Activated CD4-positive, alpha-beta T cell treated with anti-CD3 and anti-CD28 coated beads, Interleukin-2, amount 10 ng/mL, durations not matched to agents 7 days and 5 days (primary cell): ENCODE measurements around the gene EIF2S3. TPM values are rescaled to one million over a fixed set of nuclear protein-coding genes. Genes with fewer than 3 reads are reported as not detected.

ENCODE experiments used
- CTCF ChIA-PET: fragments of 350-600 bp; sonication (Branson Sonifier 250); formaldehyde crosslinking; loops from one replicate; lab custom pipeline; 2021; ENCODE audit warnings: antibody characterized with exemption; lab: Charles Lee
- POLR2A ChIA-PET: fragments of 350-600 bp; sonication (Branson Sonifier 250); formaldehyde crosslinking; loops from one replicate; lab custom pipeline; 2021; ENCODE audit warnings: antibody characterized with exemption; lab: Charles Lee
- DNase-seq: peaks from one replicate; pipeline ENCODE4 v3.0.0-alpha.2; 2020
- H3K27ac Mint-ChIP-seq: one replicate; pipeline ENCODE4 v1.8.0; 2021; ENCODE audit warnings: mild to moderate bottlenecking, moderate library complexity, mixed read lengths
- H3K27me3 Mint-ChIP-seq: one replicate; pipeline ENCODE4 v1.8.0; 2021; ENCODE audit warnings: mixed read lengths
- H3K36me3 Mint-ChIP-seq: one replicate; pipeline ENCODE4 v1.8.0; 2021; ENCODE audit warnings: low read depth, mixed read lengths
- H3K4me1 Mint-ChIP-seq: one replicate; pipeline ENCODE4 v1.8.0; 2021; ENCODE audit warnings: mixed read lengths
- H3K4me3 Mint-ChIP-seq: one replicate; pipeline ENCODE4 v1.8.0; 2021; ENCODE audit warnings: mild to moderate bottlenecking, moderate library complexity, mixed read lengths
- H3K9me3 Mint-ChIP-seq: one replicate; pipeline ENCODE4 v1.8.0; 2021; ENCODE audit warnings: mixed read lengths
- total RNA-seq, 2 experiments: library from RNA; stranded (reverse); gene quantifications; one replicate each; pipeline ENCODE4 v1.2.3, GENCODE V29; 2021

Gene EIF2S3
- total RNA-seq = 100 to 1,000 TPM; 199 to 209 TPM

- Mint-ChIP-seq H3K27me3 (no peaks in the 10 kb centered on the region), H3K27ac (peak within 1 kb of the TSS; percentile 100), H3K9me3 (no peaks in the 10 kb centered on the region), H3K4me3 (no peak within 1 kb of the TSS), H3K4me1 (peaks cover 14% of the 10 kb centered on the region), H3K36me3 (peaks cover 10% of the 10 kb centered on the region)
- DNase-seq = peak; percentile 85
- CTCF ChIA-PET = interaction anchor here (0.5 to 3.1 kb wide), 45 partner anchors 9 to 1877 kb away, joined by 3 to 38 read pairs (median 4); partner anchors contain the start of genes APOO, CXorf58, KLHL15 and ZFX
- POLR2A ChIA-PET = interaction anchor here (0.7 to 1.7 kb wide), 4 partner anchors 31 to 272 kb away, joined by 3 to 8 read pairs (median 6); partner anchors contain the start of genes APOO, CXorf58 and SAT1
These were observed at the start of gene EIF2S3 for GRCh38 chrX:24054182-24055042. TSS of gene EIF2S3 (plus strand) at chrX:24054956. CDS start at chrX:24054969, 13 bp downstream.

GRCh38 chrX:24005028-24005427 is 49.7 kb upstream of the EIF2S3 start:
- no peak for DNase-seq
- Mint-ChIP-seq H3K36me3 (peaks cover 25% of the 10 kb centered on the region), H3K4me3 (no peak overlapping the region), H3K4me1 (peaks cover 20% of the 10 kb centered on the region), H3K9me3 (no peaks in the 10 kb centered on the region), H3K27me3 (no peaks in the 10 kb centered on the region), H3K27ac (no peak overlapping the region)
- ChIA-PET POLR2A (no interaction called here), CTCF (interaction anchor here (0.7 to 1.3 kb wide), 3 partner anchors 12 to 227 kb away, joined by 3 to 4 read pairs (median 3); partner anchors contain the start of gene EIF2S3)

- Mint-ChIP-seq H3K27me3 (no peaks in the 10 kb centered on the region), H3K4me1 (peaks cover 28% of the 10 kb centered on the region), H3K9me3 (no peaks in the 10 kb centered on the region), H3K4me3 (no peak overlapping the region), H3K36me3 (peaks cover 31% of the 10 kb centered on the region), H3K27ac (no peak overlapping the region)
- CTCF ChIA-PET = interaction anchor here (1.0 to 1.3 kb wide), 2 partner anchors 13 to 48 kb away, joined by 3 to 4 read pairs; partner anchors contain the start of gene EIF2S3
- POLR2A ChIA-PET = no interaction called here
- DNase-seq = no peak
These were observed 48.9 kb upstream of the EIF2S3 start for GRCh38 chrX:24005867-24006266.

- Mint-ChIP-seq H3K27ac (no peak overlapping the region), H3K4me3 (no peak overlapping the region), H3K9me3 (no peaks in the 10 kb centered on the region), H3K36me3 (peaks cover 28% of the 10 kb centered on the region), H3K4me1 (peaks cover 37% of the 10 kb centered on the region), H3K27me3 (no peaks in the 10 kb centered on the region)
- no peak for DNase-seq
- CTCF ChIA-PET = interaction anchor here (0.6 to 1.3 kb wide), 2 partner anchors 10 to 42 kb away, joined by 3 to 5 read pairs; partner anchors contain the start of gene EIF2S3
- POLR2A ChIA-PET = no interaction called here
These were observed 42.5 kb upstream of the EIF2S3 start for GRCh38 chrX:24012266-24012665.

GRCh38 chrX:24014388-24015018 is 40.3 kb upstream of the EIF2S3 start:
- ChIA-PET CTCF (interaction anchor here (1.1 to 2.9 kb wide), 3 partner anchors 17 to 107 kb away, joined by 3 to 11 read pairs (median 3); partner anchors contain the start of genes APOO, CXorf58 and EIF2S3), POLR2A (no interaction called here)
- Mint-ChIP-seq H3K27ac (peak overlapping the region; percentile 82), H3K4me3 (peak overlapping the region; percentile 54), H3K9me3 (no peaks in the 10 kb centered on the region), H3K27me3 (no peaks in the 10 kb centered on the region), H3K4me1 (peaks cover 37% of the 10 kb centered on the region), H3K36me3 (peaks cover 25% of the 10 kb centered on the region)
- peak; percentile 12 for DNase-seq

GRCh38 chrX:24017674-24018073 is 37.1 kb upstream of the EIF2S3 start:
- peaks cover 16% of the 10 kb centered on the region for H3K36me3 Mint-ChIP-seq
- POLR2A ChIA-PET = no interaction called here
- no peaks in the 10 kb centered on the region for H3K27me3 Mint-ChIP-seq
- H3K27ac Mint-ChIP-seq = no peak overlapping the region
- no peaks in the 10 kb centered on the region for H3K9me3 Mint-ChIP-seq
- DNase-seq = no peak
- H3K4me3 Mint-ChIP-seq = no peak overlapping the region
- CTCF ChIA-PET = interaction anchor here (0.6 to 0.7 kb wide), 2 partner anchors 52 to 55 kb away, joined by 3 to 4 read pairs; no protein-coding TSS in a partner anchor
- peaks cover 45% of the 10 kb centered on the region for H3K4me1 Mint-ChIP-seq

GRCh38 chrX:24018809-24019208 is 35.9 kb upstream of the EIF2S3 start:
- Mint-ChIP-seq H3K36me3 (peaks cover 21% of the 10 kb centered on the region), H3K9me3 (no peaks in the 10 kb centered on the region), H3K27me3 (no peaks in the 10 kb centered on the region), H3K27ac (no peak overlapping the region), H3K4me3 (no peak overlapping the region), H3K4me1 (peaks cover 52% of the 10 kb centered on the region)
- POLR2A ChIA-PET = no interaction called here
- CTCF ChIA-PET = no interaction called here
- no peak for DNase-seq

- no peaks in the 10 kb centered on the region for H3K27me3 Mint-ChIP-seq
- H3K4me1 Mint-ChIP-seq = peaks cover 49% of the 10 kb centered on the region
- DNase-seq = no peak
- H3K9me3 Mint-ChIP-seq = no peaks in the 10 kb centered on the region
- H3K36me3 Mint-ChIP-seq = peaks cover 19% of the 10 kb centered on the region
- ChIA-PET CTCF (no interaction called here), POLR2A (no interaction called here)
- no peak overlapping the region for H3K4me3 Mint-ChIP-seq
- peak overlapping the region; percentile 57 for H3K27ac Mint-ChIP-seq
These were observed 35.3 kb upstream of the EIF2S3 start for GRCh38 chrX:24019448-24019847.

- Mint-ChIP-seq H3K4me3 (no peak overlapping the region), H3K4me1 (peaks cover 39% of the 10 kb centered on the region), H3K27ac (no peak overlapping the region), H3K36me3 (peaks cover 17% of the 10 kb centered on the region), H3K27me3 (no peaks in the 10 kb centered on the region), H3K9me3 (no peaks in the 10 kb centered on the region)
- ChIA-PET CTCF (interaction anchor here (0.6 kb wide), 1 partner anchor 49 kb away, joined by 3 read pairs; no protein-coding TSS in a partner anchor), POLR2A (no interaction called here)
- DNase-seq = no peak
These were observed 34.4 kb upstream of the EIF2S3 start for GRCh38 chrX:24020306-24020876.

- H3K27me3 Mint-ChIP-seq = no peaks in the 10 kb centered on the region
- no peaks in the 10 kb centered on the region for H3K9me3 Mint-ChIP-seq
- CTCF ChIA-PET = no interaction called here
- DNase-seq = no peak
- peaks cover 39% of the 10 kb centered on the region for H3K4me1 Mint-ChIP-seq
- peak overlapping the region; percentile 91 for H3K4me3 Mint-ChIP-seq
- POLR2A ChIA-PET = interaction anchor here (0.7 to 1.2 kb wide), 2 partner anchors 30 to 389 kb away, joined by 3 read pairs; no protein-coding TSS in a partner anchor
- H3K36me3 Mint-ChIP-seq = peaks cover 9% of the 10 kb centered on the region
- H3K27ac Mint-ChIP-seq = peak overlapping the region; percentile 93
These were observed 31.2 kb upstream of the EIF2S3 start for GRCh38 chrX:24023544-24023943.

GRCh38 chrX:24023972-24024669 is 30.6 kb upstream of the EIF2S3 start:
- ChIA-PET CTCF (interaction anchor here (4.9 kb wide), 1 partner anchor 31 kb away, joined by 38 read pairs; the partner anchor contains the start of gene EIF2S3), POLR2A (interaction anchor here (0.7 to 1.2 kb wide), 2 partner anchors 30 to 390 kb away, joined by 3 read pairs; no protein-coding TSS in a partner anchor)
- H3K9me3 Mint-ChIP-seq = no peaks in the 10 kb centered on the region
- peaks cover 9% of the 10 kb centered on the region for H3K36me3 Mint-ChIP-seq
- H3K27me3 Mint-ChIP-seq = no peaks in the 10 kb centered on the region
- H3K4me1 Mint-ChIP-seq = peaks cover 38% of the 10 kb centered on the region
- DNase-seq = peak; percentile 8
- peak overlapping the region; percentile 93 for H3K27ac Mint-ChIP-seq
- peak overlapping the region; percentile 91 for H3K4me3 Mint-ChIP-seq
